Aorta (tissue), 5 donors: ENCODE results near the gene MYBPH. TPM values are rescaled to one million over a fixed set of nuclear protein-coding genes. Genes with fewer than 3 reads are reported as not detected.

ENCODE experiments used
- ATAC-seq: fragments of 200-7000 bp; cut with Tn5 transposase; one replicate; pipeline ENCODE4 v1.9.1; 2022; ENCODE audit warnings: moderate library complexity; ENCODE audit not compliant: low FRiP score
- DNase-seq, 2 donors: peaks; one replicate each; pipeline ENCODE4 v3.0.0-alpha.2; 2020
- H3K27ac ChIP-seq, 2 donors: one replicate each; pipeline ENCODE4 v1.5.1; 2013; ENCODE audit warnings: low read length in 2 of 2, mild to moderate bottlenecking in 2 of 2, moderate library complexity in 2 of 2, control low read depth in 1 of 2, inconsistent platforms in 1 of 2, low read depth in 1 of 2
- H3K27me3 ChIP-seq, 2 donors: one replicate each; pipeline ENCODE4 v1.6.1; 2013; ENCODE audit warnings: control low read depth in 1 of 2, low read length in 1 of 2, mild to moderate bottlenecking in 1 of 2, moderate library complexity in 1 of 2; ENCODE audit not compliant: insufficient read depth in 2 of 2, control insufficient read depth in 1 of 2
- H3K36me3 ChIP-seq, 2 donors: one replicate each; pipeline ENCODE4 v1.6.1; 2013; ENCODE audit warnings: control low read depth in 1 of 2, low read length in 1 of 2, mild to moderate bottlenecking in 1 of 2; ENCODE audit not compliant: insufficient read depth in 2 of 2, control insufficient read depth in 1 of 2
- H3K4me1 ChIP-seq, 2 donors: one replicate each; pipeline ENCODE4 v1.6.1; 2013; ENCODE audit warnings: low read length in 2 of 2, control low read depth in 1 of 2, mild to moderate bottlenecking in 1 of 2, moderate library complexity in 1 of 2; ENCODE audit not compliant: insufficient read depth in 2 of 2, control insufficient read depth in 1 of 2
- H3K4me3 ChIP-seq, 2 donors: one replicate each; pipeline ENCODE4 v1.5.1; 2013; ENCODE audit warnings: low read length in 2 of 2, control low read depth in 1 of 2, mild to moderate bottlenecking in 1 of 2
- H3K9me3 ChIP-seq: one replicate; pipeline ENCODE4 v1.6.1; 2013; ENCODE audit warnings: mild to moderate bottlenecking, low read length; ENCODE audit not compliant: control insufficient read depth
- WGBS, 2 donors: extraction: QIAGEN DNeasy Blood & Tissue Kit; methylation state at CpG; one replicate each; pipeline ENCODE4 v1.1.7; 2013; 5-methylcytosine and 5-hydroxymethylcytosine counted together
- intact Hi-C, 2 donors: fragments of 100-400 bp; cut with DNase I; formaldehyde crosslinking; loops; one replicate each; pipeline versions ENCODE4 v1.14.2 to v1.15.0; 2022
- polyA plus RNA-seq, 2 donors: library from polyadenylated mRNA; stranded (reverse); fragments of 200-250 nt; gene quantifications; one replicate each; pipeline ENCODE4 v1.2.3, GENCODE V29; 2013
- total RNA-seq, 2 donors: library from RNA; stranded (reverse); fragmentation: NEBNext Ultra II Directional; extraction: Animal tissue kit (Norgen Biotek cat#: 25700); gene quantifications; one replicate each; pipeline ENCODE4 v1.2.1, GENCODE V29; 2021
- donor health status: healthy with polysubstance abuse.
- donor health status: Bipolar disorder and iron deficiency.
- donor health status: DM: no; HTN: no; CAD: no.
- donor health status: DM: no; HTN: no; CAD: no.
- donor health status: DM: yes; HTN: yes; CAD: no.

Gene MYBPH
- total and polyA plus RNA-seq, 4 donors = not detected

DNA sequence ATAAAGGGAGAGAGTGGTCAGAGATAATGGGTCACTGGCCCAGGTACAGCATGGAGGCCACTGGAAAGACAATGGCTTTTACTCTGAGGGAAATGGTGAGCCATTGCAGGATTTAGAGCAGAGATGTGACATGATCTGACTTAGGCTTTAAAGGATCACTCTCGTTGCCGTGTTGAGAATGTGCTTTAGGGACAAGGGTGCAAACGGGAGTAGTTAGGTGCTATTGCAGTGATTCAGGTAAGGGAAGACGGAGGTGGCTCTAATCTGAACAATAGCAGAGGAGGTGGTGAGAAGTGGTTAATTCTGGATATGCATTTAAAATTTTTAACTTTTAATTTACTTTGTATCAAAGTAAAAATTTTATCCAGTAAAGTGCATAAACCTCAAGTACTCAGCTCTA, 38.3 kb downstream of the MYBPH start:
- ATAC-seq = no peak
- no peak for DNase-seq
- intact Hi-C loops = no loop called here
- no peaks in the 10 kb centered on the region for H3K4me1 ChIP-seq
- no peaks in the 10 kb centered on the region for H3K36me3 ChIP-seq
- no peak overlapping the region for H3K4me3 ChIP-seq
- no peaks in the 10 kb centered on the region for H3K9me3 ChIP-seq
- no peaks in the 10 kb centered on the region for H3K27me3 ChIP-seq
- 91 to 94% methylated on average over 4 of the region's 4 CpGs for WGBS, 2 donors
- no peak overlapping the region for H3K27ac ChIP-seq

DNA sequence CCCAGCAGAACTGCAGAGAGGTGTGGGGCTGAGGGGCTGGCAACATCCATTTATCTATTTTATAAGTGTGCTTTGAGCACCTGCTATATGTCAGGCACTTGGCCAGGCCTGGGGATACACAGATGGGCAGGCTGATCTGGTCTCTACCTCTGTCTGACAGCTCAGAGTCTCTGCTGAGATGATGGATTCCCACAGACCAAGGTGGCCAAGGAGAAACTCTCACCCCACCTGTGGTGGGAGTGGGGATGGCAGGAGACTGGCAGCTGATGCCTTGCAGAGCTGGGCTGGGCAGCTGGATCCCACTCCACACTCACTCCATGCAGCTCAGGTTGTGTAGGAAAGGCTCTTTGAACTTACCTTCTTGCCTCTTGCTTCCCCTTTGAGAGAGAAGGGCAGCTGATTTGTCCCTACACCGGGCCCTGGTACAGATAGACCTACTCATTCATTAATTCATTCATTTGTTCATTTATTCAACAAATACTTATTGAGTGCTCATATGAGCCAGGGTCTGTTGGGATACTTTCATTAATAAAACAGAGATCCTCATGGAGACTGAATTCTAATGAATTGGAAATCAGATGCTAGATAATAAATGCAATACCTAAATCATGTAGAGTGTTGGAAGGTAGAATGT, 39.1 kb downstream of the MYBPH start:
- no peak for ATAC-seq
- Histone ChIP-seq H3K9me3 (no peaks in the 10 kb centered on the region), H3K4me3 (no peak overlapping the region), H3K27me3 (no peaks in the 10 kb centered on the region), H3K27ac (no peak overlapping the region), H3K4me1 (no peaks in the 10 kb centered on the region), H3K36me3 (no peaks in the 10 kb centered on the region)
- intact Hi-C loops = no loop called here
- DNase-seq = peak in 1 of 2 donors; percentile 53
- 94 to 100% methylated on average over 1 of the region's 1 CpG for WGBS, 2 donors

DNA sequence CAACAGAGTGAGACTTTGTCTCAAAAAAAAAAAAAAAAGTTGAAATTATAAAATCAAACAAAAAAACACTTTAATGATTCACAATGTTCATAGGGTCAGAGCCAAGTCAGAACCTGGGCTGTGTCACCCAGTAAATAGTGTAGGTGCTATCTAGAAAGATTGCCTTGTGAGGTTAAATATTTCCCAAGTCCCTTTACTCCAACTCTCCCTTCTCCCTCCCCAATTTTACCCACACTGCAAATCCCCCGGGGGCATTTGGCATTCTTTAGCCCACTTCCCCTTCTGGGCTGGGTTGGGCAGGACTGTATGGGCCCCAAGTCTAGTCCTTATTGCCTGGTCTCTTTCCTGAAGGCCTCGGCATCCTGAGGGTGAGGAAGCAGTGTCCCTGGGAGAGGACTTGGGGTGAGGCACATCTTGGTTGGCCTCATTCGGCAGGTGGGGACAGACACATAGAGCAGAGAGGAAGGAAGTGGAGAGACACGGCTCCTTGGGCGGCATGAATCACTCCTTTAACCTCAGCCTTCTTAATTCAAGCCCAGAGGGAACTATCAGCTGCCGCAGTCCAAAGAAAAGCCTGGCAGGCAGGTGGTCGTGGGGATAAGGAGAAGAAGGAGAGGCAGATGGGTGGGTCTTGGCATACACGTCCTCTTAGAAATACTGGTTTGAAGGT, 39.9 kb downstream of the MYBPH start:
- H3K9me3 ChIP-seq = no peaks in the 10 kb centered on the region
- WGBS, 2 donors = 68 to 75% methylated on average over 8 of the region's 8 CpGs
- DNase-seq (peak in 1 of 2 donors; percentile 47), ATAC-seq (no peak)
- H3K4me1 ChIP-seq = no peaks in the 10 kb centered on the region
- no peak overlapping the region for H3K4me3 ChIP-seq
- no peaks in the 10 kb centered on the region for H3K27me3 ChIP-seq
- intact Hi-C loops = no loop called here
- no peak overlapping the region for H3K27ac ChIP-seq
- H3K36me3 ChIP-seq = no peaks in the 10 kb centered on the region

DNA sequence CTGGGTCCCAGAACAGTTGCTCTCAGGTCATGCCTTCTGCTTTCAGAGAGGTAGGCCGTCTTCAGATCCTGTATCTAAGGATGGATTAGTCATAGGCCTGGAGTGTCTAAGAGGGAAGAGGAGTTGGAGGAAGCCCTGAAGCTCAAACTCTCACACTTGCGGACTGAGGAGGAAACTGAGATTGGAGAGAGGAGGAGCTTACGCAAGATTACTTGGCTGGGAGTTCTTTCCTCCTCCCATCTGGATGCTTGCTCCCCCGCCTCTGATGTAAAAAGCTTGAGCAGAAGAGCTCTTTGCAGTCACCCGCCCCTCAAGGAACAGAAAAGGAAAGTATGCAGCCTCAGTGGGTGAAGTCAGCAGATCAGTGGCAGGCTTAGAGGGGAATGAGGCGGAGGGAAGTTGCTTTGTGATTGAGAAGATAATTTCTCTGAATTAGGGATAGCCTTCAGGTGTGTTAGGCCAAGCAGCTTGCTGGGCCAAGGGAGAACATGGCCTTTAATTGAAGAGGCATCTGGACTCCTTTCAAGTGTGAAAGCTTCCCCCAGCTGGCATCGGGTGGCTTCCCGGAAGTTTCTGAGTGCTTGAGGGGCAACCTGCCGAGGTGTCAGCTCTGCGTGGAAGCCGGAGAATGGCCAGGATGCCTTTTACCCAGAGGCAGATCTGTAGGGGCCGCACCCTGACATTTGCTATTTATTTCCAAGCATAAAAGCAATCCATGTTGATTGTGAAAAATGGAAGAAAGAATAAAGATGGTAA, 41.5 kb downstream of the MYBPH start:
- DNase-seq (peak in 1 of 2 donors; percentile 57), ATAC-seq (no peak)
- 89 to 93% methylated on average over 12 of the region's 12 CpGs for WGBS, 2 donors
- Histone ChIP-seq H3K9me3 (no peaks in the 10 kb centered on the region), H3K4me3 (no peak overlapping the region), H3K27ac (no peak overlapping the region), H3K27me3 (no peaks in the 10 kb centered on the region), H3K36me3 (no peaks in the 10 kb centered on the region), H3K4me1 (no peaks in the 10 kb centered on the region)
- intact Hi-C loops = no loop called here

DNA sequence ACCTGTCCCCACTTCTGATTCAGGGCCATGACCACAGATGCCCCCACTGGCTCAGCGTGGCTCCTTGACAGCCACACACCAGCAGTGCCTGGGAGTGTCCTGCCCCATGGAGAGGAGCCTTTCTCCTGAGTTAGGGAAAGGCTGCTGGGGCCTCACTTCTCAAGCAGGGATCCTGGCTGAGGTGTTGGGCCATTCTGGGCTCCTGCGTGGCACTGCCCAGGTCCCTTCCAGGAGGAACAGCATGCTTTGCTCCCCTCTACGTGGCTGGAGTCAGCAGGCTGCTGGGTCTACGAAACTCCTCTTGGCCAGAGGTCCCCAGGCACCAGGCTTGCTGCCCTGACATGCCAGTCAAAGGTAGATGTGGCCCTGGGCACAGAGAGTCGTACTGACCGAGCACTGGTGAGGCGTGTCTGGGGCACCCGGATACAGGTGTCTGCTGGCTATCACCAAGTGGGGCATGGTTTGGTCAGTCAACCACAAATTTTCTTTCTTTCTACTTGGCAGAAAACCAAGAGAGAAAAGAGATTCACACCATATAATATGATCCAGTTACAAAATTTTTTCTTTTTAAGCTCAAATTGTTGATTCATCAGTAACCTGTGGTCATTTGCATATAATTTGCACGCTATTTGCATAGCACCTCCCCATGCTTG, 44.0 kb downstream of the MYBPH start:
- no peak for ATAC-seq
- Histone ChIP-seq H3K4me3 (no peak overlapping the region), H3K9me3 (no peaks in the 10 kb centered on the region), H3K27ac (no peak overlapping the region), H3K36me3 (no peaks in the 10 kb centered on the region), H3K27me3 (no peaks in the 10 kb centered on the region), H3K4me1 (no peaks in the 10 kb centered on the region)
- peak in 1 of 2 donors; percentile 56 for DNase-seq
- 90 to 93% methylated on average over 9 of the region's 9 CpGs for WGBS, 2 donors
- intact Hi-C loops = no loop called here

DNA sequence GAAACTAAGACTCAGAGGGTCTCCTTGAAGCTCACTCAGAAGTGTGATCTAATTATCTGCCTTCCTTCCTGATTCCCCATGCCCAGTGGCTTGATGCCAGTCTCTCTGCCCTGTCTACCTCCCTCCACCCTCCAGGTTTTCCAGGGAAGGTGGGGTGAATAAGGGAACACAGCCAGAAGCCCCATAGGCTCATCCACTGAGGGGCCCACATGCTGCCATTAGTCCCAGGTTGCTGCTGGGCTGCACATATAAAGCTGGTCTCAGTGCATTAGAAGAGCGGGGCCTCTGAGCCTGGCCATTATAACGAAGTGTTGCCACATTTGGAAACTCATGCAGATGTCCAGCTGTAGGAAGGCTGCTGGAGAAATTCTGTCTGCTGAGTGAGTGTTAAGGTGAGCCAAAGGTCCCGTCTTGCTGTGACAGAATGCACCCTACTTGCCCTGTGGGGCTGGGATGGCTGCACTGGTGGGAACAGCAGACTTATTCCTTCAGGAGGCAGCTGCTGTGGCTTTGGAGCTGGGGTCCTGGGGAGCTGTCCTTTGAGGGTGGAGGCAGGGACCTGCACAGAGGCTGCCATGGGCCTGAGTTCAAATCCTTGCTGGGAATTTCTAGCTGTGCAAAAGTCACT, 45.2 kb downstream of the MYBPH start:
- H3K9me3 ChIP-seq = no peaks in the 10 kb centered on the region
- WGBS, 2 donors = 91 to 96% methylated on average over 3 of the region's 3 CpGs
- no peak overlapping the region for H3K4me3 ChIP-seq
- H3K27me3 ChIP-seq = no peaks in the 10 kb centered on the region
- intact Hi-C loops = no loop called here
- ATAC-seq (no peak), DNase-seq (peak in 1 of 2 donors; percentile 44)
- H3K27ac ChIP-seq = no peak overlapping the region
- H3K36me3 ChIP-seq = no peaks in the 10 kb centered on the region
- no peaks in the 10 kb centered on the region for H3K4me1 ChIP-seq

DNA sequence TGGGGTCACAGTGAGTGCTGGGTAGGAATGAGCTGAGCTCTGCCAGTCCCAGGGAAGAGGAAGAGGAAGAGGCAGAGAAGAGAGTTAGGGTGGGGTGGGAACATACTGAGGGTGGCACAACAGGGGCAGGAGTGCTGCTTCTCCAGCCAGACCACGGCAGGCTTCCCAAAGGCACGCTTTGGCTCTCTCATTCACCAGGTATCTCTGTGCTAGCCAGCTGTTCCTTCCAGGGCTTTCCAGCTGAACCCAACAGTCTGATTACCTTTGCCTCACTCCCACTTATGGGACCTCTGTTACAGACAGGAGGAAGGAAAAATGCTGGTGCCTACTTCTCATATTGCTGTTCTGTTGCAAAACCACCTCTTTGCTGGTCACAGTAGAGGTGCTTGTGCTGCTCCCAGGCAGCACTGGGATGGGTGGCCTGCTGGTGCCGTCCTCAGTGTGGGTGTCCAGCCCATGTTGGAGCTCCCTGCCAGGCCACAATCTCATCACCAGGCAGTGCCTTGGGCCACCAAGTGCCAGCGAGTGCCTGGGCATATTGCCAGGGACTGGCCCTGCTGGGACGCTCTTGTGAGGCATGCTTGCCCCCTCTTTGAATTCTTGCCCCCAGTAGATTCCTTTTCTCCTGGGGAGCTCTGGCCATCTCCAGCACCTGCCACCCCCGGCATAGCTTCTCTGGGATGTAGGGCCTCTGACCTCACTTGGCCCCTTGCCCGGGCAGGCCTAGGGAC, 46.0 kb downstream of the MYBPH start:
- WGBS, 2 donors = 29 to 31% methylated on average over 7 of the region's 7 CpGs
- Histone ChIP-seq H3K36me3 (no peaks in the 10 kb centered on the region), H3K9me3 (no peaks in the 10 kb centered on the region), H3K27ac (no peak overlapping the region), H3K27me3 (no peaks in the 10 kb centered on the region), H3K4me1 (no peaks in the 10 kb centered on the region), H3K4me3 (no peak overlapping the region)
- ATAC-seq = no peak
- intact Hi-C loops = no loop called here
- peak in 1 of 2 donors; percentile 84 for DNase-seq
